ENCODE results near the gene TENT5C.

DNA sequence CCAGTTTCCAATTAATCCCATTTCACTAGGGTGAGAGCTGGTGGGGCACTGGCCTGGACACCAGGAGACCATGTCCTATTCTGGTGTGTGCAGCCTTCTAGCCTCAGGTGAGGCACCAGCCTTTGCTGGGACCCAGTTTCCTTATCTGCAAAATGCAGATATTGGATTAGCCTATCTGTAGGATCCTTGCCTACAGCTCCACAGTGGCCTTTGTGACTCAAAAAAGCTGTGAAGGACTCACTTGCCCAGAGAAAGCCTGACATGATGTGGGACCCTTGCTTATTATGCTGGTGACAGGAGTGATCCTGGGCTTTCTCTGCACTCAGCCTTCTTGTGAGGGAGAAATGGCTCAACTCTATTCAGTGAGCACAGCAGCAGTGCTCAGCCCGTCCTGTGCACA, 32.3 kb downstream of the TENT5C start:
- TF ChIP-seq, protein P1, sequence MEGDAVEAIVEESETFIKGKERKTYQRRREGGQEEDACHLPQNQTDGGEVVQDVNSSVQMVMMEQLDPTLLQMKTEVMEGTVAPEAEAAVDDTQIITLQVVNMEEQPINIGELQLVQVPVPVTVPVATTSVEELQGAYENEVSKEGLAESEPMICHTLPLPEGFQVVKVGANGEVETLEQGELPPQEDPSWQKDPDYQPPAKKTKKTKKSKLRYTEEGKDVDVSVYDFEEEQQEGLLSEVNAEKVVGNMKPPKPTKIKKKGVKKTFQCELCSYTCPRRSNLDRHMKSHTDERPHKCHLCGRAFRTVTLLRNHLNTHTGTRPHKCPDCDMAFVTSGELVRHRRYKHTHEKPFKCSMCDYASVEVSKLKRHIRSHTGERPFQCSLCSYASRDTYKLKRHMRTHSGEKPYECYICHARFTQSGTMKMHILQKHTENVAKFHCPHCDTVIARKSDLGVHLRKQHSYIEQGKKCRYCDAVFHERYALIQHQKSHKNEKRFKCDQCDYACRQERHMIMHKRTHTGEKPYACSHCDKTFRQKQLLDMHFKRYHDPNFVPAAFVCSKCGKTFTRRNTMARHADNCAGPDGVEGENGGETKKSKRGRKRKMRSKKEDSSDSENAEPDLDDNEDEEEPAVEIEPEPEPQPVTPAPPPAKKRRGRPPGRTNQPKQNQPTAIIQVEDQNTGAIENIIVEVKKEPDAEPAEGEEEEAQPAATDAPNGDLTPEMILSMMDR (conservative IDR thresholded peaks at IDR 0.05; ENCODE audit: low read length): no peak
- TF ChIP-seq EZH2phosphoT487 (IDR thresholded peaks at IDR 0.05; ENCODE audit: borderline replicate concordance): no peak
